HepG2 (cell line): ENCODE measurements around the gene TLDC2. TPM values are rescaled to one million over a fixed set of nuclear protein-coding genes. Genes with fewer than 3 reads are reported as not detected.

Source experiments
- ETV5 ChIP-seq: IDR thresholded peaks from 2 replicates; pipeline ENCODE4 v1.6.1; 2018; ENCODE audit warnings: missing biosample characterization, missing genetic modification reagents, inconsistent platforms, borderline replicate concordance
- HMG20A ChIP-seq: IDR thresholded peaks from 2 replicates; pipeline ENCODE4 v1.6.1; 2016; ENCODE audit warnings: borderline replicate concordance
- IRF2 ChIP-seq: IDR thresholded peaks from 2 replicates; pipeline ENCODE4 v1.6.1; 2018; ENCODE audit warnings: missing genetic modification reagents, missing compliant biosample characterization
- RELA ChIP-seq: sonication (generic); formaldehyde crosslinking; IDR thresholded peaks from 2 replicates; pipeline ENCODE4 v1.4.0; 2020; ENCODE audit warnings: missing genetic modification reagents
- SNAI1 ChIP-seq: sonication (generic); formaldehyde crosslinking; IDR thresholded peaks from 2 replicates; pipeline ENCODE4 v1.5.0; 2020; ENCODE audit warnings: mild to moderate bottlenecking, missing genetic modification reagents, borderline replicate concordance
- ZNF3 ChIP-seq: IDR thresholded peaks from 2 replicates; pipeline ENCODE4 v1.7.0; 2017; ENCODE audit warnings: inconsistent platforms
- ZNF446 ChIP-seq: sonication (generic); formaldehyde crosslinking; IDR thresholded peaks from 2 replicates; pipeline ENCODE4 v1.5.0; 2020; ENCODE audit warnings: mild to moderate bottlenecking, missing genetic modification reagents
- polyA plus RNA-seq, 8 experiments: library from polyadenylated mRNA; depleted of rRNA in 3 of 8; stranded (reverse) in 7 of 8; unstranded in 1 of 8; fragments of >200 nt; fragmentation: Illumina TruSeq in 4 of 8; extraction: Trizol in 4 of 8; gene quantifications; 2 replicates each; pipeline versions ENCODE4 v1.2.1 to v1.2.3, GENCODE V29; 2011 to 2016; ENCODE audit warnings: low read depth in 4 of 8, missing spikeins in 1 of 8, mixed read lengths in 1 of 8; ENCODE audit not compliant: insufficient read depth in 1 of 8
- total RNA-seq, 5 experiments: library from RNA; depleted of rRNA; stranded (reverse); fragments of >200 nt; fragmentation: Illumina TruSeq; extraction: Trizol; gene quantifications; 2 replicates each; pipeline ENCODE4 v1.2.3, GENCODE V29; 2016; ENCODE audit warnings: low read depth in 1 of 5
- TF ChIP-seq, protein P1 (sequence below): sonication (generic); formaldehyde crosslinking; IDR thresholded peaks from 2 replicates; pipeline ENCODE4 v1.8.0; 2023; ENCODE audit warnings: mild to moderate bottlenecking, missing genetic modification reagents
- TF ChIP-seq, protein P2 (sequence below): IDR thresholded peaks from 2 replicates; pipeline ENCODE4 v1.6.1; 2016; ENCODE audit warnings: low read depth, control low read depth
- TF ChIP-seq, protein P3 (sequence below): sonication (generic); formaldehyde crosslinking; IDR thresholded peaks from 2 replicates; pipeline ENCODE4 v1.8.0; 2022; ENCODE audit warnings: mild to moderate bottlenecking, missing genetic modification reagents; ENCODE audit not compliant: insufficient replicate concordance
- TF ChIP-seq, protein P4 (sequence below), 2 experiments: fragments of 450-650 bp in 1 of 2; sonication (generic) in 1 of 2; formaldehyde crosslinking in 1 of 2; IDR thresholded peaks; 2 replicates each; pipeline versions ENCODE4 v1.6.1 to v1.8.0; 2016 to 2022; ENCODE audit warnings: antibody characterized with exemption in 1 of 2, mild to moderate bottlenecking in 1 of 2, missing genetic modification reagents in 1 of 2
- TF ChIP-seq, protein P5 (sequence below): fragments of 450-650 bp; IDR thresholded peaks from 2 replicates; pipeline ENCODE4 v1.6.1; 2017; ENCODE audit warnings: mild to moderate bottlenecking

TLDC2 gene
- total and polyA plus RNA-seq, 2 of the 13 experiments (the other 11 are each of a cell fraction or from before 2014, with no cell fraction given), result 1.5 to 1.6 TPM

DNA sequence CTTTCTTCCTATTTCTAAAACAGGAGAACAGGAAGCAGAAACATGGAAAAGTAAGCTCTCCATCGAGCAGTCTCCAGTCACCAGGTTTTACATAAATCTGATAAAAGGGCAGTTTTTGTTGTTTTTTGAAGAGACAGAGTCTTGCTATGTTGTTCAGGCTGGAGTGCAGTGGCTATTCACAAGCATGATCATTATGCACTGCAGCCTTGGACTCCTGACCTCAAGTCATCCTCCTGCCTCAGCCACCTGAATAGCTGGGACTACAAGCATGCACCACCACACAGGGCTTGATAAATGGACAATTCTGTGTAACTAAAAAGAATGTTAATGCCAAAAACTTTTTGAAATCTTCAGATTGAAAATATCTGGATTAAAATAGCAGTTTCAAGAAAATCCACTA is 51.8 kb downstream of the TLDC2 start (continued):
- TF ChIP-seq, protein P1, sequence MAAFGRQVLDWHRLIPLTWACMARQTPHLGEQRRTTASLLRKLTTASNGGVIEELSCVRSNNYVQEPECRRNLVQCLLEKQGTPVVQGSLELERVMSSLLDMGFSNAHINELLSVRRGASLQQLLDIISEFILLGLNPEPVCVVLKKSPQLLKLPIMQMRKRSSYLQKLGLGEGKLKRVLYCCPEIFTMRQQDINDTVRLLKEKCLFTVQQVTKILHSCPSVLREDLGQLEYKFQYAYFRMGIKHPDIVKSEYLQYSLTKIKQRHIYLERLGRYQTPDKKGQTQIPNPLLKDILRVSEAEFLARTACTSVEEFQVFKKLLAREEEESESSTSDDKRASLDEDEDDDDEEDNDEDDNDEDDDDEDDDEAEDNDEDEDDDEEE, result no peak
- TF ChIP-seq, protein P2, sequence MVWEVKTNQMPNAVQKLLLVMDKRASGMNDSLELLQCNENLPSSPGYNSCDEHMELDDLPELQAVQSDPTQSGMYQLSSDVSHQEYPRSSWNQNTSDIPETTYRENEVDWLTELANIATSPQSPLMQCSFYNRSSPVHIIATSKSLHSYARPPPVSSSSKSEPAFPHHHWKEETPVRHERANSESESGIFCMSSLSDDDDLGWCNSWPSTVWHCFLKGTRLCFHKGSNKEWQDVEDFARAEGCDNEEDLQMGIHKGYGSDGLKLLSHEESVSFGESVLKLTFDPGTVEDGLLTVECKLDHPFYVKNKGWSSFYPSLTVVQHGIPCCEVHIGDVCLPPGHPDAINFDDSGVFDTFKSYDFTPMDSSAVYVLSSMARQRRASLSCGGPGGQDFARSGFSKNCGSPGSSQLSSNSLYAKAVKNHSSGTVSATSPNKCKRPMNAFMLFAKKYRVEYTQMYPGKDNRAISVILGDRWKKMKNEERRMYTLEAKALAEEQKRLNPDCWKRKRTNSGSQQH (CRISPR knock-in tag), result peak; percentile 30; the same call in 1 of the 2 replicates
- TF ChIP-seq ZNF446 (CRISPR knock-in tag) (no peak), HMG20A (CRISPR knock-in tag) (peak; percentile 46; the same call in 1 of the 2 replicates), RELA (CRISPR knock-in tag) (no peak), ETV5 (CRISPR knock-in tag) (peak; percentile 43; the same call in 1 of the 2 replicates), ZNF3 (CRISPR knock-in tag) (0 out of 2 replicates have a peak, but pooled peaks have one; percentile 48), IRF2 (peak; percentile 83; the same call in 1 of the 2 replicates), SNAI1 (CRISPR knock-in tag) (no peak)
- TF ChIP-seq, protein P3, sequence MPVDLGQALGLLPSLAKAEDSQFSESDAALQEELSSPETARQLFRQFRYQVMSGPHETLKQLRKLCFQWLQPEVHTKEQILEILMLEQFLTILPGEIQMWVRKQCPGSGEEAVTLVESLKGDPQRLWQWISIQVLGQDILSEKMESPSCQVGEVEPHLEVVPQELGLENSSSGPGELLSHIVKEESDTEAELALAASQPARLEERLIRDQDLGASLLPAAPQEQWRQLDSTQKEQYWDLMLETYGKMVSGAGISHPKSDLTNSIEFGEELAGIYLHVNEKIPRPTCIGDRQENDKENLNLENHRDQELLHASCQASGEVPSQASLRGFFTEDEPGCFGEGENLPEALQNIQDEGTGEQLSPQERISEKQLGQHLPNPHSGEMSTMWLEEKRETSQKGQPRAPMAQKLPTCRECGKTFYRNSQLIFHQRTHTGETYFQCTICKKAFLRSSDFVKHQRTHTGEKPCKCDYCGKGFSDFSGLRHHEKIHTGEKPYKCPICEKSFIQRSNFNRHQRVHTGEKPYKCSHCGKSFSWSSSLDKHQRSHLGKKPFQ (CRISPR knock-in tag), result no peak
- TF ChIP-seq, protein P4, sequence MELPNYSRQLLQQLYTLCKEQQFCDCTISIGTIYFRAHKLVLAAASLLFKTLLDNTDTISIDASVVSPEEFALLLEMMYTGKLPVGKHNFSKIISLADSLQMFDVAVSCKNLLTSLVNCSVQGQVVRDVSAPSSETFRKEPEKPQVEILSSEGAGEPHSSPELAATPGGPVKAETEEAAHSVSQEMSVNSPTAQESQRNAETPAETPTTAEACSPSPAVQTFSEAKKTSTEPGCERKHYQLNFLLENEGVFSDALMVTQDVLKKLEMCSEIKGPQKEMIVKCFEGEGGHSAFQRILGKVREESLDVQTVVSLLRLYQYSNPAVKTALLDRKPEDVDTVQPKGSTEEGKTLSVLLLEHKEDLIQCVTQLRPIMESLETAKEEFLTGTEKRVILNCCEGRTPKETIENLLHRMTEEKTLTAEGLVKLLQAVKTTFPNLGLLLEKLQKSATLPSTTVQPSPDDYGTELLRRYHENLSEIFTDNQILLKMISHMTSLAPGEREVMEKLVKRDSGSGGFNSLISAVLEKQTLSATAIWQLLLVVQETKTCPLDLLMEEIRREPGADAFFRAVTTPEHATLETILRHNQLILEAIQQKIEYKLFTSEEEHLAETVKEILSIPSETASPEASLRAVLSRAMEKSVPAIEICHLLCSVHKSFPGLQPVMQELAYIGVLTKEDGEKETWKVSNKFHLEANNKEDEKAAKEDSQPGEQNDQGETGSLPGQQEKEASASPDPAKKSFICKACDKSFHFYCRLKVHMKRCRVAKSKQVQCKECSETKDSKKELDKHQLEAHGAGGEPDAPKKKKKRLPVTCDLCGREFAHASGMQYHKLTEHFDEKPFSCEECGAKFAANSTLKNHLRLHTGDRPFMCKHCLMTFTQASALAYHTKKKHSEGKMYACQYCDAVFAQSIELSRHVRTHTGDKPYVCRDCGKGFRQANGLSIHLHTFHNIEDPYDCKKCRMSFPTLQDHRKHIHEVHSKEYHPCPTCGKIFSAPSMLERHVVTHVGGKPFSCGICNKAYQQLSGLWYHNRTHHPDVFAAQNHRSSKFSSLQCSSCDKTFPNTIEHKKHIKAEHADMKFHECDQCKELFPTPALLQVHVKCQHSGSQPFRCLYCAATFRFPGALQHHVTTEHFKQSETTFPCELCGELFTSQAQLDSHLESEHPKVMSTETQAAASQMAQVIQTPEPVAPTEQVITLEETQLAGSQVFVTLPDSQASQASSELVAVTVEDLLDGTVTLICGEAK (IDR thresholded peaks at IDR 0.05), result no peak
- TF ChIP-seq, protein P4 (CRISPR knock-in tag; IDR thresholded peaks at IDR 0.05), result no peak
- TF ChIP-seq, protein P5, sequence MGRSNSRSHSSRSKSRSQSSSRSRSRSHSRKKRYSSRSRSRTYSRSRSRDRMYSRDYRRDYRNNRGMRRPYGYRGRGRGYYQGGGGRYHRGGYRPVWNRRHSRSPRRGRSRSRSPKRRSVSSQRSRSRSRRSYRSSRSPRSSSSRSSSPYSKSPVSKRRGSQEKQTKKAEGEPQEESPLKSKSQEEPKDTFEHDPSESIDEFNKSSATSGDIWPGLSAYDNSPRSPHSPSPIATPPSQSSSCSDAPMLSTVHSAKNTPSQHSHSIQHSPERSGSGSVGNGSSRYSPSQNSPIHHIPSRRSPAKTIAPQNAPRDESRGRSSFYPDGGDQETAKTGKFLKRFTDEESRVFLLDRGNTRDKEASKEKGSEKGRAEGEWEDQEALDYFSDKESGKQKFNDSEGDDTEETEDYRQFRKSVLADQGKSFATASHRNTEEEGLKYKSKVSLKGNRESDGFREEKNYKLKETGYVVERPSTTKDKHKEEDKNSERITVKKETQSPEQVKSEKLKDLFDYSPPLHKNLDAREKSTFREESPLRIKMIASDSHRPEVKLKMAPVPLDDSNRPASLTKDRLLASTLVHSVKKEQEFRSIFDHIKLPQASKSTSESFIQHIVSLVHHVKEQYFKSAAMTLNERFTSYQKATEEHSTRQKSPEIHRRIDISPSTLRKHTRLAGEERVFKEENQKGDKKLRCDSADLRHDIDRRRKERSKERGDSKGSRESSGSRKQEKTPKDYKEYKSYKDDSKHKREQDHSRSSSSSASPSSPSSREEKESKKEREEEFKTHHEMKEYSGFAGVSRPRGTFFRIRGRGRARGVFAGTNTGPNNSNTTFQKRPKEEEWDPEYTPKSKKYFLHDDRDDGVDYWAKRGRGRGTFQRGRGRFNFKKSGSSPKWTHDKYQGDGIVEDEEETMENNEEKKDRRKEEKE, result no peak
